ENCODE results near the gene PHKG1. TPM values are rescaled to one million over a fixed set of nuclear protein-coding genes. Genes with fewer than 3 reads are reported as not detected.

PHKG1 gene
- total RNA-seq, 1 experiment from 2014 or later: 1.1 TPM

- no peaks in the 10 kb centered on the region for H4K20me1 ChIP-seq (ENCODE audit: insufficient read depth)
- POLR2A ChIA-PET: no interaction called here
- H3K9me3 ChIP-seq (ENCODE audit: control insufficient read depth in 1 of 2, insufficient read depth in 1 of 2, low read depth in 1 of 2, low read length in 2 of 2): no peaks in the 10 kb centered on the region
- DNase-seq (ENCODE audit: low read depth, low spot score) (no peak), ATAC-seq (no peak)
- BruUV-seq (replicated peaks): no TSS peak
- intact Hi-C loops (cut with micrococcal nuclease): no loop called here
- H3K9me2 ChIP-seq (ENCODE audit: insufficient read depth): no peaks in the 10 kb centered on the region
- H3K27me3 ChIP-seq (ENCODE audit: insufficient read depth, low read length): no peaks in the 10 kb centered on the region
- H3K79me2 ChIP-seq (ENCODE audit: insufficient read depth, low read length): no peaks in the 10 kb centered on the region
- H3K27ac ChIP-seq (ENCODE audit: low read depth, low read length): no peak overlapping the region
- RAD21 ChIA-PET (ENCODE audit: low non-redundant PET in 1 of 2, low total read pairs in 2 of 2, uncharacterized antibody in 2 of 2, unreplicated experiment in 2 of 2): no interaction called here
- H2AFZ ChIP-seq (ENCODE audit: low read depth, low read length, poor library complexity, severe bottlenecking): no peak overlapping the region
- TF ChIP-seq ZFX (IDR thresholded peaks at IDR 0.05) (no peak), ATF3 (IDR thresholded peaks at IDR 0.05) (no peak), CEBPB (IDR thresholded peaks at IDR 0.05; ENCODE audit: low read depth) (no peak), TCF7L2 (IDR thresholded peaks at IDR 0.05; ENCODE audit: borderline replicate concordance, extremely low read depth, insufficient read depth, insufficient read length) (no peak), ZBTB33 (IDR thresholded peaks at IDR 0.05; ENCODE audit: extremely low read depth, insufficient replicate concordance, low read length) (no peak), REST (IDR thresholded peaks at IDR 0.05; ENCODE audit: low read depth) (no peak), EGR1 (IDR thresholded peaks at IDR 0.05; ENCODE audit: low read depth) (no peak), SRF (IDR thresholded peaks at IDR 0.05; ENCODE audit: low read depth) (no peak), EZH2 (IDR thresholded peaks at IDR 0.05) (no peak), ELF1 (IDR thresholded peaks at IDR 0.05; ENCODE audit: borderline replicate concordance, low read depth) (no peak), MAX (IDR thresholded peaks at IDR 0.05) (no peak), JUND (IDR thresholded peaks at IDR 0.05) (no peak), FOSL1 (IDR thresholded peaks at IDR 0.05; ENCODE audit: low read depth) (no peak), SIN3A (IDR thresholded peaks at IDR 0.05; ENCODE audit: low read depth) (no peak), POLR2AphosphoS5 (IDR thresholded peaks at IDR 0.05; ENCODE audit: low read depth, low read length) (no peak), SP1 (IDR thresholded peaks at IDR 0.05; ENCODE audit: low read depth) (no peak), ZNF274 (IDR thresholded peaks at IDR 0.05; ENCODE audit: low read depth, low read length) (no peak), RAD21 (IDR thresholded peaks at IDR 0.05; ENCODE audit: low read depth) (no peak)
- TF ChIP-seq, protein P1, sequence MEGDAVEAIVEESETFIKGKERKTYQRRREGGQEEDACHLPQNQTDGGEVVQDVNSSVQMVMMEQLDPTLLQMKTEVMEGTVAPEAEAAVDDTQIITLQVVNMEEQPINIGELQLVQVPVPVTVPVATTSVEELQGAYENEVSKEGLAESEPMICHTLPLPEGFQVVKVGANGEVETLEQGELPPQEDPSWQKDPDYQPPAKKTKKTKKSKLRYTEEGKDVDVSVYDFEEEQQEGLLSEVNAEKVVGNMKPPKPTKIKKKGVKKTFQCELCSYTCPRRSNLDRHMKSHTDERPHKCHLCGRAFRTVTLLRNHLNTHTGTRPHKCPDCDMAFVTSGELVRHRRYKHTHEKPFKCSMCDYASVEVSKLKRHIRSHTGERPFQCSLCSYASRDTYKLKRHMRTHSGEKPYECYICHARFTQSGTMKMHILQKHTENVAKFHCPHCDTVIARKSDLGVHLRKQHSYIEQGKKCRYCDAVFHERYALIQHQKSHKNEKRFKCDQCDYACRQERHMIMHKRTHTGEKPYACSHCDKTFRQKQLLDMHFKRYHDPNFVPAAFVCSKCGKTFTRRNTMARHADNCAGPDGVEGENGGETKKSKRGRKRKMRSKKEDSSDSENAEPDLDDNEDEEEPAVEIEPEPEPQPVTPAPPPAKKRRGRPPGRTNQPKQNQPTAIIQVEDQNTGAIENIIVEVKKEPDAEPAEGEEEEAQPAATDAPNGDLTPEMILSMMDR (IDR thresholded peaks at IDR 0.05 in 2 of 3, conservative IDR thresholded peaks at IDR 0.05 in 1 of 3; ENCODE audit: borderline replicate concordance in 1 of 3, insufficient read depth in 1 of 3, low read depth in 2 of 3, low read length in 2 of 3): no peak
- CTCF ChIA-PET: no interaction called here
- H3K4me3 ChIP-seq (replicated peaks in 1 of 2; ENCODE audit: low read depth in 1 of 2, low read length in 2 of 2): no peak overlapping the region
- H3K4me1 ChIP-seq (ENCODE audit: control insufficient read depth in 1 of 2, insufficient read depth in 2 of 2, low read length in 2 of 2): peaks cover 0 to 6% of the 10 kb centered on the region in 2 experiments; a peak in 1 of 4 replicates
- no peak overlapping the region for H3K4me2 ChIP-seq (ENCODE audit: low read length)
- H3K36me3 ChIP-seq (ENCODE audit: control insufficient read depth in 1 of 2, insufficient read depth in 2 of 2, low read length in 2 of 2): no peaks in the 10 kb centered on the region; a peak in 1 of 4 replicates
- no peak overlapping the region for H3K9ac ChIP-seq (ENCODE audit: low read length)
Measured at GRCh38 chr7:56086761-56087160, 6.0 kb downstream of the PHKG1 start.

All from HCT116 (cell line).